T follicular helper cell (primary cell): ENCODE results near the gene LIN37.

Experiments
- DNase-seq: peaks from one replicate; pipeline ENCODE4 v3.0.0-alpha.2; 2020; ENCODE audit warnings: low read depth
- total RNA-seq, 2 experiments: gene quantifications; one replicate each; lab custom pipeline; 2026; lab: John Stamatoyannopoulos, UW

Gene LIN37
- total RNA-seq, result 3.0 to 4.4 reads per million in 2 experiments

- peak; percentile 98 for DNase-seq
These were observed at the start of gene LIN37 for GRCh38 chr19:35748106-35749020. Gene LIN37, plus strand, starts transcription at chr19:35748576. Its CDS starts 149 bp downstream, at chr19:35748725.

GRCh38 chr19:35702223-35703012, 46.0 kb upstream of the LIN37 start:
- peak; percentile 91 for DNase-seq

GRCh38 chr19:35703343-35703742, 45.0 kb upstream of the LIN37 start:
- no peak for DNase-seq

GRCh38 chr19:35704218-35704617, 44.2 kb upstream of the LIN37 start, which contains the start of gene ZBTB32:
Gene ZBTB32, plus strand, starts transcription at chr19:35704558. Its CDS starts 10,069 bp downstream, at chr19:35714627.
- no peak for DNase-seq

- no peak for DNase-seq
These were observed 40.0 kb upstream of the LIN37 start for GRCh38 chr19:35708391-35708790.

- no peak for DNase-seq
These were observed 37.3 kb upstream of the LIN37 start for GRCh38 chr19:35710784-35711723.

GRCh38 chr19:35712567-35713505, 35.5 kb upstream of the LIN37 start:
- no peak for DNase-seq

GRCh38 chr19:35713506-35713850, 34.9 kb upstream of the LIN37 start:
- DNase-seq, result no peak

GRCh38 chr19:35713904-35714495, 34.4 kb upstream of the LIN37 start:
- DNase-seq, result no peak

GRCh38 chr19:35714601-35715354, 33.6 kb upstream of the LIN37 start:
- DNase-seq, result no peak

- DNase-seq, result no peak
These were observed 33.0 kb upstream of the LIN37 start for GRCh38 chr19:35715355-35715809.

GRCh38 chr19:35715981-35716800, 32.2 kb upstream of the LIN37 start:
- DNase-seq, result no peak

- peak; percentile 96 for DNase-seq
These were observed 31.3 kb upstream of the LIN37 start for GRCh38 chr19:35716801-35717664.

GRCh38 chr19:35717665-35718344, 30.6 kb upstream of the LIN37 start, which contains the start of gene KMT2B:
Gene KMT2B, plus strand, starts transcription at chr19:35718003. Its CDS starts 16 bp downstream, at chr19:35718019.
- no peak for DNase-seq

GRCh38 chr19:35718345-35719041, 29.9 kb upstream of the LIN37 start:
- no peak for DNase-seq
